ENCODE measurements around the gene CDRT4. TPM values are rescaled to one million over a fixed set of nuclear protein-coding genes. Genes with fewer than 3 reads are reported as not detected.

The CDRT4 gene
- total and polyA plus RNA-seq, 2 donors (not counting 3 experiments of a cell fraction or from before 2014, with no cell fraction given) = 11.5 to 13.6 TPM

- H3K9me1 ChIP-seq (replicated peaks; ENCODE audit: control insufficient read depth, extremely low read depth, insufficient read depth, low read length) = no peaks in the 10 kb centered on the region
- H3K4me3 ChIP-seq (replicated peaks in 1 of 3; ENCODE audit: insufficient read depth in 1 of 3, low read depth in 1 of 3, low read length in 3 of 3) = no peak overlapping the region
- H3K79me2 ChIP-seq (ENCODE audit: control insufficient read depth, insufficient read depth, low read length) = no peaks in the 10 kb centered on the region
- H3K9me3 ChIP-seq (replicated peaks; ENCODE audit: control insufficient read depth, insufficient read depth, low read length) = no peaks in the 10 kb centered on the region
- no peaks in the 10 kb centered on the region for H3K36me3 ChIP-seq (ENCODE audit: control insufficient read depth in 2 of 2, extremely low read depth in 1 of 2, insufficient read depth in 2 of 2, low read length in 2 of 2)
- intact Hi-C loops (cut with micrococcal nuclease) = no loop called here
- DNase-seq (ENCODE audit: low read depth, low spot score) = no peak
- ChIA-PET POLR2A (no interaction called here), CTCF (interaction anchor here (1.1 kb wide), 1 partner anchor 15 kb away, joined by 3 read pairs; no protein-coding TSS in a partner anchor)
- no peak for FAIRE-seq
- H3K9ac ChIP-seq (replicated peaks; ENCODE audit: extremely low read depth, insufficient read depth, low read length) = no peak overlapping the region
- H3K4me1 ChIP-seq (ENCODE audit: control insufficient read depth, extremely low read depth, insufficient read depth, low read length) = no peaks in the 10 kb centered on the region
- TF ChIP-seq FOS (IDR thresholded peaks at IDR 0.05; ENCODE audit: borderline replicate concordance, insufficient read depth, low read length) (no peak), JUN (IDR thresholded peaks at IDR 0.05; ENCODE audit: borderline replicate concordance, insufficient read depth, insufficient read length, low read depth) (no peak), GATA2 (IDR thresholded peaks at IDR 0.05; ENCODE audit: insufficient read depth, insufficient read length, low read depth, low read length) (no peak), MAX (IDR thresholded peaks at IDR 0.05; ENCODE audit: insufficient read depth, insufficient read length) (no peak), POLR2AphosphoS5 (IDR thresholded peaks at IDR 0.05; ENCODE audit: insufficient read depth, low read depth, low read length) (no peak), MYC (IDR thresholded peaks at IDR 0.05; ENCODE audit: low read depth, low read length) (no peak), EZH2 (IDR thresholded peaks at IDR 0.05; ENCODE audit: borderline replicate concordance, low read depth, low read length, severe bottlenecking) (no peak), POLR2A (IDR thresholded peaks at IDR 0.05; ENCODE audit: low read depth, low read length) (no peak), CTCF (IDR thresholded peaks at IDR 0.05; ENCODE audit: extremely low read depth in 1 of 2, insufficient read depth in 1 of 2, low read depth in 1 of 2, low read length in 2 of 2) (no peak)
- H3K27me3 ChIP-seq (ENCODE audit: control insufficient read depth in 2 of 2, insufficient read depth in 2 of 2, low read length in 2 of 2) = no peaks in the 10 kb centered on the region
- H3K27ac ChIP-seq (ENCODE audit: insufficient read depth, low read depth, low read length) = no peak overlapping the region
- dilution Hi-C loops (cut with MboI; ENCODE audit: extremely low pct_ligation_motif_present, low sequenced_read_pairs) = no loop called here
- H4K20me1 ChIP-seq (replicated peaks; ENCODE audit: control insufficient read depth, extremely low read depth, insufficient read depth, low read length) = no peaks in the 10 kb centered on the region
- no peak overlapping the region for H2AFZ ChIP-seq (ENCODE audit: low read depth, low read length)
- BruUV-seq (replicated peaks) = no TSS peak
- no peak overlapping the region for H3K4me2 ChIP-seq (ENCODE audit: insufficient read depth, low read length)
Observed at GRCh38 chr17:15422392-15422965, 44.9 kb downstream of the CDRT4 start.

Data from endothelial cell of umbilical vein (primary cell).